ENCODE results near the gene CLDN20.

DNA sequence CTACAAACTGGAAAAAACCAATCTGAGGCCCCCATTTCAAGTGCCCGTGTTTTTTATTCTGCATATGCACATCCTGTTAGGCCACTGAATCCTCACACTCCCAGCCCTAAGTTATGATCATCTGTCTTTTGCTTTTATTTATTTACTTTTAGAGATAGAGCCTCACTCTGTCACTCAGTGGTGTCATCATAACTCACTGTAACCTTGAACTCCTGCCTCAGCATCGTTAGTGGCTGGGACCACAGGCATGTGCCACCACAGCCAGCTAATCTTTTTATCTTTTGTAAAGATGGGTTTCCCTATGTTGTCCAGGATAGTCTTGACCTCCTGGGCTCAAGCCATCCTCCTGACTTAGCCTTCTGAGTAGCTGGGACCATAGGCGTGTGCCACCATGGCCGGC is 29.6 kb upstream of the CLDN20 start:
- TF ChIP-seq, protein P1, sequence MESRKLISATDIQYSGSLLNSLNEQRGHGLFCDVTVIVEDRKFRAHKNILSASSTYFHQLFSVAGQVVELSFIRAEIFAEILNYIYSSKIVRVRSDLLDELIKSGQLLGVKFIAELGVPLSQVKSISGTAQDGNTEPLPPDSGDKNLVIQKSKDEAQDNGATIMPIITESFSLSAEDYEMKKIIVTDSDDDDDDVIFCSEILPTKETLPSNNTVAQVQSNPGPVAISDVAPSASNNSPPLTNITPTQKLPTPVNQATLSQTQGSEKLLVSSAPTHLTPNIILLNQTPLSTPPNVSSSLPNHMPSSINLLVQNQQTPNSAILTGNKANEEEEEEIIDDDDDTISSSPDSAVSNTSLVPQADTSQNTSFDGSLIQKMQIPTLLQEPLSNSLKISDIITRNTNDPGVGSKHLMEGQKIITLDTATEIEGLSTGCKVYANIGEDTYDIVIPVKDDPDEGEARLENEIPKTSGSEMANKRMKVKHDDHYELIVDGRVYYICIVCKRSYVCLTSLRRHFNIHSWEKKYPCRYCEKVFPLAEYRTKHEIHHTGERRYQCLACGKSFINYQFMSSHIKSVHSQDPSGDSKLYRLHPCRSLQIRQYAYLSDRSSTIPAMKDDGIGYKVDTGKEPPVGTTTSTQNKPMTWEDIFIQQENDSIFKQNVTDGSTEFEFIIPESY (IDR thresholded peaks at IDR 0.05; ENCODE audit: borderline replicate concordance, low read depth): no peak
- TF ChIP-seq, protein P2, sequence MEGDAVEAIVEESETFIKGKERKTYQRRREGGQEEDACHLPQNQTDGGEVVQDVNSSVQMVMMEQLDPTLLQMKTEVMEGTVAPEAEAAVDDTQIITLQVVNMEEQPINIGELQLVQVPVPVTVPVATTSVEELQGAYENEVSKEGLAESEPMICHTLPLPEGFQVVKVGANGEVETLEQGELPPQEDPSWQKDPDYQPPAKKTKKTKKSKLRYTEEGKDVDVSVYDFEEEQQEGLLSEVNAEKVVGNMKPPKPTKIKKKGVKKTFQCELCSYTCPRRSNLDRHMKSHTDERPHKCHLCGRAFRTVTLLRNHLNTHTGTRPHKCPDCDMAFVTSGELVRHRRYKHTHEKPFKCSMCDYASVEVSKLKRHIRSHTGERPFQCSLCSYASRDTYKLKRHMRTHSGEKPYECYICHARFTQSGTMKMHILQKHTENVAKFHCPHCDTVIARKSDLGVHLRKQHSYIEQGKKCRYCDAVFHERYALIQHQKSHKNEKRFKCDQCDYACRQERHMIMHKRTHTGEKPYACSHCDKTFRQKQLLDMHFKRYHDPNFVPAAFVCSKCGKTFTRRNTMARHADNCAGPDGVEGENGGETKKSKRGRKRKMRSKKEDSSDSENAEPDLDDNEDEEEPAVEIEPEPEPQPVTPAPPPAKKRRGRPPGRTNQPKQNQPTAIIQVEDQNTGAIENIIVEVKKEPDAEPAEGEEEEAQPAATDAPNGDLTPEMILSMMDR (IDR thresholded peaks at IDR 0.05): no peak
- TF ChIP-seq CHD2 (IDR thresholded peaks at IDR 0.05; ENCODE audit: low read length, partially characterized antibody): no peak
- TF ChIP-seq NFIC (IDR thresholded peaks at IDR 0.05; ENCODE audit: borderline replicate concordance): no peak
- TF ChIP-seq MXI1 (IDR thresholded peaks at IDR 0.05; ENCODE audit: low read depth, low read length): no peak
- TF ChIP-seq MEF2A (IDR thresholded peaks at IDR 0.05; ENCODE audit: borderline replicate concordance, low read depth): no peak
- TF ChIP-seq YY1 (IDR thresholded peaks at IDR 0.05; ENCODE audit: low read depth): no peak
- TF ChIP-seq TAF1 (IDR thresholded peaks at IDR 0.05; ENCODE audit: borderline replicate concordance, low read depth, low read length): no peak
- TF ChIP-seq, protein P3, sequence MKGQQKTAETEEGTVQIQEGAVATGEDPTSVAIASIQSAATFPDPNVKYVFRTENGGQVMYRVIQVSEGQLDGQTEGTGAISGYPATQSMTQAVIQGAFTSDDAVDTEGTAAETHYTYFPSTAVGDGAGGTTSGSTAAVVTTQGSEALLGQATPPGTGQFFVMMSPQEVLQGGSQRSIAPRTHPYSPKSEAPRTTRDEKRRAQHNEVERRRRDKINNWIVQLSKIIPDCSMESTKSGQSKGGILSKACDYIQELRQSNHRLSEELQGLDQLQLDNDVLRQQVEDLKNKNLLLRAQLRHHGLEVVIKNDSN (IDR thresholded peaks at IDR 0.05; ENCODE audit: borderline replicate concordance, low read depth): no peak
- no peak for TF ChIP-seq SIN3A (IDR thresholded peaks at IDR 0.05; ENCODE audit: borderline replicate concordance, low read depth, low read length)
- TF ChIP-seq, protein P4, sequence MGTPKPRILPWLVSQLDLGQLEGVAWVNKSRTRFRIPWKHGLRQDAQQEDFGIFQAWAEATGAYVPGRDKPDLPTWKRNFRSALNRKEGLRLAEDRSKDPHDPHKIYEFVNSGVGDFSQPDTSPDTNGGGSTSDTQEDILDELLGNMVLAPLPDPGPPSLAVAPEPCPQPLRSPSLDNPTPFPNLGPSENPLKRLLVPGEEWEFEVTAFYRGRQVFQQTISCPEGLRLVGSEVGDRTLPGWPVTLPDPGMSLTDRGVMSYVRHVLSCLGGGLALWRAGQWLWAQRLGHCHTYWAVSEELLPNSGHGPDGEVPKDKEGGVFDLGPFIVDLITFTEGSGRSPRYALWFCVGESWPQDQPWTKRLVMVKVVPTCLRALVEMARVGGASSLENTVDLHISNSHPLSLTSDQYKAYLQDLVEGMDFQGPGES (IDR thresholded peaks at IDR 0.05; ENCODE audit: low read depth, low read length): no peak
- TF ChIP-seq EZH2phosphoT487 (IDR thresholded peaks at IDR 0.05; ENCODE audit: borderline replicate concordance, low read depth): no peak

Data from SK-N-SH (cell line).